GM23338 (cell line): Measurements from ENCODE around the gene NRP2.

ENCODE experiments used
- EZH2 ChIP-seq: fragments of 200-600 bp; sonication (generic); IDR thresholded peaks from one replicate; pipeline ENCODE4 v1.8.0; 2017; ENCODE audit warnings: antibody characterized with exemption, mild to moderate bottlenecking, low read depth; ENCODE audit not compliant: unreplicated experiment
- EZH2phosphoT487 ChIP-seq: fragments of 200-600 bp; sonication (generic); IDR thresholded peaks from one replicate; pipeline ENCODE4 v1.8.1; 2018; ENCODE audit warnings: antibody characterized with exemption; ENCODE audit not compliant: unreplicated experiment
- NANOG ChIP-seq: IDR thresholded peaks from 2 replicates; pipeline ENCODE4 v1.6.1; 2016; ENCODE audit warnings: antibody characterized with exemption, borderline replicate concordance
- POLR2AphosphoS5 ChIP-seq: IDR thresholded peaks from 2 replicates; pipeline ENCODE4 v1.6.1; 2016; ENCODE audit warnings: antibody characterized with exemption, low read depth
- TF ChIP-seq, protein P1 (sequence below), 2 experiments: fragments of 200-600 bp in 1 of 2; sonication (generic) in 1 of 2; conservative IDR thresholded peaks; 2 replicates each; pipeline versions ENCODE4 v1.5.1 to v1.6.1; 2016 to 2017; ENCODE audit warnings: antibody characterized with exemption in 2 of 2, low read depth in 2 of 2, mild to moderate bottlenecking in 2 of 2, moderate library complexity in 1 of 2
- TF ChIP-seq, protein P2 (sequence below): IDR thresholded peaks from one replicate; pipeline ENCODE4 v1.6.1; 2018; ENCODE audit warnings: antibody characterized with exemption; ENCODE audit not compliant: unreplicated experiment

DNA sequence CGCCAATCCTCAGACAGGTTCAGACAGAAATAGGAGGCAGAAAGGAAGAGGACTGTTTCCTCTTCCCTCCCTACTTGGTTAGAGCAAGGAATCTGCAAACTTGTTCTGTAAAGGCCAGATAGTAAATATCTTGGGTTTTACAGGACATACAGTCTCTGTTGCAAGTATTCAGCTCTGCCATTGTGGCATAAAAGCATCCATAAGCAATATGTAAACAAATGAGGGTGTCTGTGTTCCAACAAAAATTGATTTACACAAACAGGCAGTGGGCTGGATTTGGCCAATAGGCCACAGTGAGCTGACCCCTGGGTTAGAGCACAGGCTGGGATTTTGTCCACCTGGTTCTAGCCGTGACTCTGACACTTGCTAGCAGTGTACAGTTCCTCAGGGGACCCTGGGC is 89.4 kb downstream of the NRP2 start:
- TF ChIP-seq, protein P1, sequence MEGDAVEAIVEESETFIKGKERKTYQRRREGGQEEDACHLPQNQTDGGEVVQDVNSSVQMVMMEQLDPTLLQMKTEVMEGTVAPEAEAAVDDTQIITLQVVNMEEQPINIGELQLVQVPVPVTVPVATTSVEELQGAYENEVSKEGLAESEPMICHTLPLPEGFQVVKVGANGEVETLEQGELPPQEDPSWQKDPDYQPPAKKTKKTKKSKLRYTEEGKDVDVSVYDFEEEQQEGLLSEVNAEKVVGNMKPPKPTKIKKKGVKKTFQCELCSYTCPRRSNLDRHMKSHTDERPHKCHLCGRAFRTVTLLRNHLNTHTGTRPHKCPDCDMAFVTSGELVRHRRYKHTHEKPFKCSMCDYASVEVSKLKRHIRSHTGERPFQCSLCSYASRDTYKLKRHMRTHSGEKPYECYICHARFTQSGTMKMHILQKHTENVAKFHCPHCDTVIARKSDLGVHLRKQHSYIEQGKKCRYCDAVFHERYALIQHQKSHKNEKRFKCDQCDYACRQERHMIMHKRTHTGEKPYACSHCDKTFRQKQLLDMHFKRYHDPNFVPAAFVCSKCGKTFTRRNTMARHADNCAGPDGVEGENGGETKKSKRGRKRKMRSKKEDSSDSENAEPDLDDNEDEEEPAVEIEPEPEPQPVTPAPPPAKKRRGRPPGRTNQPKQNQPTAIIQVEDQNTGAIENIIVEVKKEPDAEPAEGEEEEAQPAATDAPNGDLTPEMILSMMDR (conservative IDR thresholded peaks at IDR 0.05; ENCODE audit: low read depth in 2 of 2): no peak
- no peak for TF ChIP-seq EZH2
- TF ChIP-seq NANOG: no peak
- TF ChIP-seq EZH2phosphoT487: no peak
- TF ChIP-seq, protein P2, sequence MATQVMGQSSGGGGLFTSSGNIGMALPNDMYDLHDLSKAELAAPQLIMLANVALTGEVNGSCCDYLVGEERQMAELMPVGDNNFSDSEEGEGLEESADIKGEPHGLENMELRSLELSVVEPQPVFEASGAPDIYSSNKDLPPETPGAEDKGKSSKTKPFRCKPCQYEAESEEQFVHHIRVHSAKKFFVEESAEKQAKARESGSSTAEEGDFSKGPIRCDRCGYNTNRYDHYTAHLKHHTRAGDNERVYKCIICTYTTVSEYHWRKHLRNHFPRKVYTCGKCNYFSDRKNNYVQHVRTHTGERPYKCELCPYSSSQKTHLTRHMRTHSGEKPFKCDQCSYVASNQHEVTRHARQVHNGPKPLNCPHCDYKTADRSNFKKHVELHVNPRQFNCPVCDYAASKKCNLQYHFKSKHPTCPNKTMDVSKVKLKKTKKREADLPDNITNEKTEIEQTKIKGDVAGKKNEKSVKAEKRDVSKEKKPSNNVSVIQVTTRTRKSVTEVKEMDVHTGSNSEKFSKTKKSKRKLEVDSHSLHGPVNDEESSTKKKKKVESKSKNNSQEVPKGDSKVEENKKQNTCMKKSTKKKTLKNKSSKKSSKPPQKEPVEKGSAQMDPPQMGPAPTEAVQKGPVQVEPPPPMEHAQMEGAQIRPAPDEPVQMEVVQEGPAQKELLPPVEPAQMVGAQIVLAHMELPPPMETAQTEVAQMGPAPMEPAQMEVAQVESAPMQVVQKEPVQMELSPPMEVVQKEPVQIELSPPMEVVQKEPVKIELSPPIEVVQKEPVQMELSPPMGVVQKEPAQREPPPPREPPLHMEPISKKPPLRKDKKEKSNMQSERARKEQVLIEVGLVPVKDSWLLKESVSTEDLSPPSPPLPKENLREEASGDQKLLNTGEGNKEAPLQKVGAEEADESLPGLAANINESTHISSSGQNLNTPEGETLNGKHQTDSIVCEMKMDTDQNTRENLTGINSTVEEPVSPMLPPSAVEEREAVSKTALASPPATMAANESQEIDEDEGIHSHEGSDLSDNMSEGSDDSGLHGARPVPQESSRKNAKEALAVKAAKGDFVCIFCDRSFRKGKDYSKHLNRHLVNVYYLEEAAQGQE: no peak
- TF ChIP-seq POLR2AphosphoS5: no peak
